ENCODE measurements around the gene PAK5. TPM values are rescaled to one million over a fixed set of nuclear protein-coding genes. Genes with fewer than 3 reads are reported as not detected.

The PAK5 gene
- polyA plus RNA-seq, 1 of the 3 experiments (the other 2 are of a cell fraction), result 0.03 TPM

DNA sequence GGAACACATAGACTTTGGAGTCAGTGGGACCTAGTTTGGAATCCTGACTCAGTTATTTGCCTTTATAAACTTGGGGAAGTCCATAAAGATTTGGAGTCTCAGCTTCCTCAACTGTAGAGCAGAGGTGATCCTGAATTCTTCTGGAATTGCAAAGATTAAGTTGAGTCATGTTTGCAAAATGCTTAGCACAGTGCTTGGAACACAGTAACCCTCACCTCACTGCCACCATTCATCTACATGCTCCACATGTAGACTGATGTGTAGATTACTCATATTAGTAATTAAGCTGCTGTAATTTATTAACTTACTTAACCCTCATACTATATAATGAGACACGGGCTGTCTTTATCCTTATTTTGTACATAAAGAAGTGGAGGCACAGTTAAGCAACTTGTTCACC lies 263.0 kb downstream of the PAK5 start:
- no peaks in the 10 kb centered on the region for H3F3A ChIP-seq (replicated peaks; ENCODE audit: insufficient read depth)
- ChIA-PET POLR2A (no interaction called here), CTCF (interaction anchor here (1.8 to 3.0 kb wide), 2 partner anchors 9 to 168 kb away, joined by 6 to 13 read pairs; no protein-coding TSS in a partner anchor)
- H3K4me2 ChIP-seq, result no peak overlapping the region
- H3K9ac ChIP-seq, result no peak overlapping the region
- TF ChIP-seq TAF1 (IDR thresholded peaks at IDR 0.05; ENCODE audit: borderline replicate concordance, low read depth, low read length), result no peak
- TF ChIP-seq TEAD4 (IDR thresholded peaks at IDR 0.05; ENCODE audit: borderline replicate concordance, insufficient read depth), result no peak
- TF ChIP-seq, protein P1, sequence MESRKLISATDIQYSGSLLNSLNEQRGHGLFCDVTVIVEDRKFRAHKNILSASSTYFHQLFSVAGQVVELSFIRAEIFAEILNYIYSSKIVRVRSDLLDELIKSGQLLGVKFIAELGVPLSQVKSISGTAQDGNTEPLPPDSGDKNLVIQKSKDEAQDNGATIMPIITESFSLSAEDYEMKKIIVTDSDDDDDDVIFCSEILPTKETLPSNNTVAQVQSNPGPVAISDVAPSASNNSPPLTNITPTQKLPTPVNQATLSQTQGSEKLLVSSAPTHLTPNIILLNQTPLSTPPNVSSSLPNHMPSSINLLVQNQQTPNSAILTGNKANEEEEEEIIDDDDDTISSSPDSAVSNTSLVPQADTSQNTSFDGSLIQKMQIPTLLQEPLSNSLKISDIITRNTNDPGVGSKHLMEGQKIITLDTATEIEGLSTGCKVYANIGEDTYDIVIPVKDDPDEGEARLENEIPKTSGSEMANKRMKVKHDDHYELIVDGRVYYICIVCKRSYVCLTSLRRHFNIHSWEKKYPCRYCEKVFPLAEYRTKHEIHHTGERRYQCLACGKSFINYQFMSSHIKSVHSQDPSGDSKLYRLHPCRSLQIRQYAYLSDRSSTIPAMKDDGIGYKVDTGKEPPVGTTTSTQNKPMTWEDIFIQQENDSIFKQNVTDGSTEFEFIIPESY (IDR thresholded peaks at IDR 0.05; ENCODE audit: borderline replicate concordance, low read depth), result no peak
- TF ChIP-seq GATA2 (CRISPR knock-in tag; IDR thresholded peaks at IDR 0.05), result no peak
- no peak for TF ChIP-seq NFIC (IDR thresholded peaks at IDR 0.05; ENCODE audit: borderline replicate concordance)
- no peak for TF ChIP-seq TCF12 (IDR thresholded peaks at IDR 0.05)
- no peak for TF ChIP-seq FOXJ3 (CRISPR knock-in tag; IDR thresholded peaks at IDR 0.05)
- TF ChIP-seq POLR2AphosphoS5 (IDR thresholded peaks at IDR 0.05; ENCODE audit: low read depth, low read length), result no peak
- TF ChIP-seq, protein P2, sequence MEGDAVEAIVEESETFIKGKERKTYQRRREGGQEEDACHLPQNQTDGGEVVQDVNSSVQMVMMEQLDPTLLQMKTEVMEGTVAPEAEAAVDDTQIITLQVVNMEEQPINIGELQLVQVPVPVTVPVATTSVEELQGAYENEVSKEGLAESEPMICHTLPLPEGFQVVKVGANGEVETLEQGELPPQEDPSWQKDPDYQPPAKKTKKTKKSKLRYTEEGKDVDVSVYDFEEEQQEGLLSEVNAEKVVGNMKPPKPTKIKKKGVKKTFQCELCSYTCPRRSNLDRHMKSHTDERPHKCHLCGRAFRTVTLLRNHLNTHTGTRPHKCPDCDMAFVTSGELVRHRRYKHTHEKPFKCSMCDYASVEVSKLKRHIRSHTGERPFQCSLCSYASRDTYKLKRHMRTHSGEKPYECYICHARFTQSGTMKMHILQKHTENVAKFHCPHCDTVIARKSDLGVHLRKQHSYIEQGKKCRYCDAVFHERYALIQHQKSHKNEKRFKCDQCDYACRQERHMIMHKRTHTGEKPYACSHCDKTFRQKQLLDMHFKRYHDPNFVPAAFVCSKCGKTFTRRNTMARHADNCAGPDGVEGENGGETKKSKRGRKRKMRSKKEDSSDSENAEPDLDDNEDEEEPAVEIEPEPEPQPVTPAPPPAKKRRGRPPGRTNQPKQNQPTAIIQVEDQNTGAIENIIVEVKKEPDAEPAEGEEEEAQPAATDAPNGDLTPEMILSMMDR (IDR thresholded peaks at IDR 0.05), result no peak
- no peak for TF ChIP-seq RAD21 (IDR thresholded peaks at IDR 0.05; ENCODE audit: low read length)
- TF ChIP-seq MEF2A (IDR thresholded peaks at IDR 0.05; ENCODE audit: borderline replicate concordance, low read depth), result no peak
- no peak for TF ChIP-seq RXRA (IDR thresholded peaks at IDR 0.05; ENCODE audit: borderline replicate concordance, low read depth)
- no peak for TF ChIP-seq FOSL2 (IDR thresholded peaks at IDR 0.05; ENCODE audit: borderline replicate concordance, low read depth)
- TF ChIP-seq FOXM1 (IDR thresholded peaks at IDR 0.05; ENCODE audit: low read depth), result no peak
- no peak for TF ChIP-seq SIN3A (IDR thresholded peaks at IDR 0.05; ENCODE audit: borderline replicate concordance, low read depth, low read length)
- no peak for TF ChIP-seq EZH2phosphoT487 (IDR thresholded peaks at IDR 0.05; ENCODE audit: borderline replicate concordance, low read depth)
- no peak for TF ChIP-seq CHD2 (IDR thresholded peaks at IDR 0.05; ENCODE audit: low read length, partially characterized antibody)
- TF ChIP-seq RFX5 (IDR thresholded peaks at IDR 0.05; ENCODE audit: low read length), result no peak
- 86% methylated on average over 1 of the region's 1 CpG for WGBS (ENCODE audit: low lambda C conversion rate)
- no peaks in the 10 kb centered on the region for H3K9me2 ChIP-seq
- no peak overlapping the region for H3K4me3 ChIP-seq (ENCODE audit: low read depth in 2 of 2, low read length in 1 of 2)
- no peak overlapping the region for H3K27ac ChIP-seq (ENCODE audit: low read depth in 2 of 2, low read length in 1 of 2)
- H4K20me1 ChIP-seq (ENCODE audit: insufficient read depth), result no peaks in the 10 kb centered on the region
- DNase-seq, result no peak
- H3K79me2 ChIP-seq (ENCODE audit: insufficient read depth), result no peaks in the 10 kb centered on the region
- H3K9me3 ChIP-seq, result no peaks in the 10 kb centered on the region
- peaks cover 0 to 24% of the 10 kb centered on the region in 2 experiments; a peak in 2 of 4 replicates for H3K4me1 ChIP-seq (ENCODE audit: control insufficient read depth in 1 of 2, insufficient read depth in 2 of 2, low read depth in 1 of 2, low read length in 1 of 2)
- H3K27me3 ChIP-seq (ENCODE audit: insufficient read depth), result no peaks in the 10 kb centered on the region
- H3K36me3 ChIP-seq (replicated peaks in 1 of 2; ENCODE audit: control insufficient read depth in 1 of 2, insufficient read depth in 2 of 2, low read length in 1 of 2), result no peaks in the 10 kb centered on the region
- H2AFZ ChIP-seq (ENCODE audit: low read depth), result no peak overlapping the region

All from SK-N-SH (cell line).